HG02981 (cell line): ENCODE results near the gene TSC1.

Experiments used
- ATAC-seq: cut with Tn5 transposase; IDR thresholded peaks from one replicate; pipeline ENCODE4 v1.9.1; 2021; ENCODE audit warnings: mild to moderate bottlenecking, moderate library complexity; ENCODE audit not compliant: unreplicated experiment

Gene TSC1

GRCh38 chr9:132942541-132943182 lies 1.8 kb downstream of the TSC1 start:
- ATAC-seq = peak; percentile 29

- no peak for ATAC-seq
Observed at GRCh38 chr9:132939169-132939568, 5.2 kb downstream of the TSC1 start.

- no peak for ATAC-seq
Observed at GRCh38 chr9:132937463-132937901, 6.9 kb downstream of the TSC1 start.

GRCh38 chr9:132935026-132935425 lies 9.4 kb downstream of the TSC1 start:
- no peak for ATAC-seq

GRCh38 chr9:132931178-132931735 lies 13.2 kb downstream of the TSC1 start:
- no peak for ATAC-seq

GRCh38 chr9:132927704-132928103 lies 16.7 kb downstream of the TSC1 start:
- ATAC-seq = no peak

- ATAC-seq = no peak
Observed at GRCh38 chr9:132923346-132923902, 21.0 kb downstream of the TSC1 start.

GRCh38 chr9:132919614-132920268 lies 24.7 kb downstream of the TSC1 start:
- ATAC-seq = no peak

GRCh38 chr9:132914924-132915323 lies 29.5 kb downstream of the TSC1 start:
- no peak for ATAC-seq

GRCh38 chr9:132912131-132912530 lies 32.3 kb downstream of the TSC1 start:
- ATAC-seq = no peak

GRCh38 chr9:132910376-132910775 lies 34.0 kb downstream of the TSC1 start:
- no peak for ATAC-seq

GRCh38 chr9:132909311-132909710 lies 35.1 kb downstream of the TSC1 start:
- ATAC-seq = no peak

GRCh38 chr9:132908635-132909034 lies 35.8 kb downstream of the TSC1 start:
- no peak for ATAC-seq

- ATAC-seq = no peak
Observed at GRCh38 chr9:132905726-132906125, 38.7 kb downstream of the TSC1 start.

- no peak for ATAC-seq
Observed at GRCh38 chr9:132903574-132904492, 40.6 kb downstream of the TSC1 start.

- ATAC-seq = peak; percentile 76
Observed at GRCh38 chr9:132901858-132902831, 42.3 kb downstream of the TSC1 start.

GRCh38 chr9:132898051-132898450 lies 46.4 kb downstream of the TSC1 start:
- ATAC-seq = no peak

GRCh38 chr9:132896906-132897305 lies 47.5 kb downstream of the TSC1 start:
- no peak for ATAC-seq

GRCh38 chr9:132896264-132896663 lies 48.2 kb downstream of the TSC1 start:
- ATAC-seq = no peak
